Erythroblast (primary cell): Measurements from ENCODE around the gene GLTP.

ENCODE experiments used
- GATA1 ChIP-seq: IDR thresholded peaks from 2 replicates; pipeline ENCODE4 v1.6.1; 2011; ENCODE audit warnings: low read depth, mild to moderate bottlenecking, control low read depth, low read length, moderate library complexity
- POLR2A ChIP-seq: IDR thresholded peaks from 2 replicates; pipeline ENCODE4 v1.6.1; 2011; ENCODE audit warnings: mild to moderate bottlenecking, low read length

- TF ChIP-seq POLR2A (no peak), GATA1 (no peak)
These were observed 9.7 kb downstream of the GLTP start for GRCh38 chr12:109870648-109871047.
